ENCODE measurements around the gene COL7A1.

GRCh38 chr3:48569808-48570450 lies 25.2 kb downstream of the COL7A1 start:
- TF ChIP-seq CTCF (conservative IDR thresholded peaks at IDR 0.05 in 1 of 2, IDR thresholded peaks at IDR 0.05 in 1 of 2; ENCODE audit: extremely low read depth in 1 of 2, insufficient read depth in 1 of 2, low read depth in 1 of 2, low read length in 2 of 2) (no peak), EZH2 (IDR thresholded peaks at IDR 0.05; ENCODE audit: borderline replicate concordance, low read length) (no peak)

Measured in mammary epithelial cell (primary cell).